SK-N-DZ (cell line): ENCODE data around the gene SSBP3.
"Not testable (repeated sequence)": the region's sequence is repeated elsewhere in the genome, so short reads cannot be mapped to it uniquely, and the experiment has no call there.

Experiments used
- DNase-seq: peaks from one replicate; pipeline ENCODE4 v3.0.0-alpha.2; 2015; ENCODE audit warnings: low spot score

Gene SSBP3

GRCh38 chr1:54352755-54353154 is 53.4 kb downstream of the SSBP3 start:
- DNase-seq = no peak

DNA sequence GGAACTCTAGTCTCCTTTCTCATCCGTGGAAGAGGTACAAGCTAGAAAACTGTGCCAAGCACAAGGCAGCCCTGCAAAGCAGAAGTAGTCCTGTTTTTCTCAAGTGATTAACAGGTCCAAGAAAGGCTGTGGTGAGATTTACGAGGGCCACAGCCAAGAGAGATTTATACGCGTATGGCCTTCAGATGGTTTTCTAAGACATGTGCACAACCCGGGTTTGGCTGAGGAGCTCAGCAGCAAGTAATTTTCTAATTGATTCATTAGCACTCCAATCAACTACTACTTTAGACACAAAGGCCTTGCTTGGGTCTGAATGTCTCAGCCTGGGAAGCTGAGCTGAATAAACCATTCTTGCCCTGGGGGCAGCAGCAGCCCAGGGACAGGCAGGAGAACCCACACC is 55.8 kb downstream of the SSBP3 start:
- DNase-seq = no peak

DNA sequence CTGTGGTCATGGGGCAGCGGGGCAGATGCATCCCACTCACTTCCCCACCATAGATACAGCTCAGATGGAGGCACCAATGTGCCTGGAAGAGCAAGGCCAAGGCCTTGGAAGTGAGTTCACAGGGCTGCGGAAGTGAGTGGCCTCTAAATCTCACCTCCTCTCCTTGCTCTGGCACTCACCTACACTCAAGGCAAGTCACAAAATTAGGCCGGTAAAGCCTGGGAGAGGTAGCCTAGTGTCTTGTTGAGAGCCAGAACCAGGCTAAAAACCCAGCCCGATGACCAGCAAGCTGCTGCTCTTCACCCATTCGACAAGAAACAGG is 57.5 kb downstream of the SSBP3 start:
- DNase-seq = no peak

DNA sequence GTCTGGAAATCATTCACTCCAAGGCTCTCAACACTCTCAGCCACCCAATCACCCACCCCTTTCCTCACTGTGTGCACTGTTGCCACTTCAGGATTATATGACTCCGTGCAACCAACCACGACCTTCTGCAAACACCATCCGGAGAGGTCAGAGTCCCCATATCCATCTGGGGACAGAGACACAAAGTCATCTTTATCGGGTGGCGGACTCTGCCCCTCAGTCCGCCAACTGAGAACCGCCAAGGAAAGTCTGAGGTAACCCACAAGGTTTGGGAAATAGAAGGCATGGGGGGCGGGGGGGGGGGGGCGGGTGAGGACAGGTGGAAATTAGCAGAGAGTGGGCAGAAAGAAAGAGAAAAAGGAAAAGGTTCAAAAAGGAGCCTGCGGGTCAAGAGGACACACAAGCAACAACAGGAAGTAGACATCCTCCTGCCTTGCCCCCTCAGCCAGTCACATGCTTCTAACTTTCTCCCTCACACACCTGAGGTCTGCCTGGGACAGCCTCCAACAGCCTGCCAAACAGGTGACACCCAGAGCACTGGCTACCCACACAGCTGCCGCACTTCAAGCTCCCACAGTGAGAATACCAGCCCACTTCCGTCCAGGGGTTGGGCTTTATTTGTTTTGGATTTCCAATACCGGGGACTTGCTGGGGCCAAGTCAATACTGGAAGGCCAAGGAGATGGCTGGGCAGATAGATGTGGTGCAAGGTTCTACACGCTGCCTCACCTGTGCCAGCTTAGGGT is 58.1 kb downstream of the SSBP3 start:
- DNase-seq = no peak

GRCh38 chr1:54347261-54347954 is 58.8 kb downstream of the SSBP3 start:
- no peak for DNase-seq

GRCh38 chr1:54345548-54345947 is 60.6 kb downstream of the SSBP3 start:
- DNase-seq = not testable (repeated sequence)

GRCh38 chr1:54345116-54345515 is 61.1 kb downstream of the SSBP3 start:
- DNase-seq = no peak

- no peak for DNase-seq
Measured at GRCh38 chr1:54342742-54343687, 63.2 kb downstream of the SSBP3 start.

DNA sequence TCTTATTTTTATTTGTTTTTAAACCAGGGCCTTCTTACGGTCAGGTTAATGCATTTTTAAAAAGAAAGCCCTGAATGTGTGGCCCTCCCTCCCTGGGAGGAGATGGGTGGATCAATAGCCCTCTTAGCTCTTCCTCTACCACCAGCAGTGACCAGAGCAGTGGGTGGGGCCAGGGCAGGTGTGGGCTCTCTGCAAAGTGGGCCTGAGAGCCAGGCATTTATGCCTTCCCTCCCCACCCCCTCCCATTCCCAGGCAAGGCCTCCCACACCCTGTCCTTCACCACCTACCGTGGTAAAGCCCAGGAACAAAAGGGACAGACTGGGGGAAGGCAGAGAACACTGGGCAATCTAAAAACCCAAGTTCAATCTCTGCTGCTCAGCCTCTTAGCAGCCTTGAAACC is 63.9 kb downstream of the SSBP3 start:
- no peak for DNase-seq

GRCh38 chr1:54341763-54342162 is 64.4 kb downstream of the SSBP3 start:
- no peak for DNase-seq

DNA sequence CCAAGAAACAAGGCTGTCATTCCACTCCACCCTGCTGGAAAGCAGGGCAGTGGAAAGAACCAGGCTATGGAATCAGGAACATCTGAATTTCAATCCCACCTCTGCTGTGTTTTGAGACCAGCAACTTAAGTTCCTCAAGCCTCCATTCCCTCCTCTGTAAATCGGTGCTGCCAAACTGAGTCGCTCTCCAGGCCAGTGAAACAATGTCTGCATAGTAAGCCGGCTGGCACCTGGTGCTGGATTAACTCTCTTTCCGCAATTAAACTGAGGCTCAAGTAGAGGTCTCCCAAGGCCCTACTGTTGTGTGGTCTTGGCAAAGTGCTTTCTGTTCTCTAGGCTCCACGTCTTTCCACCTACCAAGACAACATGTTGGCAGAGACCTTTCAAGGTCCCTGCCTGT is 65.3 kb downstream of the SSBP3 start:
- no peak for DNase-seq

DNA sequence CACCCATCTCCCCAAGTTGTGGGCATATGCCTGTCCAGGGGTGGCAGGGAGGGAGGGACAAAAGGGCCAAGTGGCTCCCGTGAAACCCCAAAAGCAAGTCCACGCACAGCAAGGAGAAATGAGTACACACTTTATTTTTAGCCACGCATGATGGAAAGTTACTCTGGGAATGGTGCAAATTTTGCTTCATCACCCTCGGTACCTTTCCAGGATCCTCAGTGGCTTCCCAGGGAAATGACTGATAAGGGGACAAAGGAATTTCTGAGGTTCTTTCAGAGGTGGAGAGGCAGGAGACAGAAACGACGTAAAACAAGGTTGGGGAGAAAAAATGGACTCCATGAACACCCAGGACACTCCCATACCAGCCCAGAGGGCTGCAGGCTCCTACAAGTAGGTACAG is 65.8 kb downstream of the SSBP3 start:
- DNase-seq = no peak

DNA sequence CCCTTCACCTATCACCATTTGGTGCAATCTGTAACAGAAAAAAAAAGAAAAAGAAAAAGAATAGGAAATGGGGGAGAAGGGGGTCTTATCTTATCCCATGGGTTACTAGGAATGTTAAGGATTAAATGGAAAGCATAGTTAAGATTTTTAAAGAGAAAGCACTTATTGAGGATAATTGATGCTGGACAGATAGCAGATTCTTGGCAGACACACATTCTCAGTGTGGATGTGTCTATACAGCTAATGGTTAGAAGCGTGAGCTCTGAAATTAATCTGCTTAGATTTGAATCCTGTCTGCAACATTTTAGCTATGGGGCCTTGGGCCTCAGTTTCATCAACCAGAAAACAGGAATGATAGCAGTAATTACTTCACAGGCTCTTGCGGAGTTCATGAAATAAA is 67.1 kb downstream of the SSBP3 start:
- DNase-seq = no peak

GRCh38 chr1:54338464-54338863 is 67.7 kb downstream of the SSBP3 start:
- no peak for DNase-seq

DNA sequence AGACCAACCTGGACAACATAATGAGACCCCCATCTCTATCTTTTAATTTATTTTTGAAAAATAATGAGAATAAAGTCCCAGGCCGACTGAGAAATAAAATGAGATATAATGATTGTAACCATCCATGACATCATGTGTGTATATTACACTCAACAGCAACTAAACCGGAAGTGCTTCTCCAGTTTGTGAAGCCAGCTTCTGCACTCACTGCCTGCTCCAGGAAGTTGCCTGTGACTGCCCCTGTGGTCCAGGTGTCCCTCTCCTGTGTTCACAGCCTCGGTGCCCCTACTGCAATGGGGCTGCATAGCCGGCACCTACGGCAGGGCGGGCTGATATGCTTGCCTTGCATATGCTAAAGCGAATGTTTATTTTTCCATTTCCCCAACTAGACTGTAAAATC is 68.3 kb downstream of the SSBP3 start:
- no peak for DNase-seq

GRCh38 chr1:54337034-54337433 is 69.2 kb downstream of the SSBP3 start:
- no peak for DNase-seq

- DNase-seq = no peak
Measured at GRCh38 chr1:54336116-54336515, 70.1 kb downstream of the SSBP3 start.

- no peak for DNase-seq
Measured at GRCh38 chr1:54335755-54336108, 70.5 kb downstream of the SSBP3 start.

- DNase-seq = no peak
Measured at GRCh38 chr1:54335011-54335754, 71.0 kb downstream of the SSBP3 start.

DNA sequence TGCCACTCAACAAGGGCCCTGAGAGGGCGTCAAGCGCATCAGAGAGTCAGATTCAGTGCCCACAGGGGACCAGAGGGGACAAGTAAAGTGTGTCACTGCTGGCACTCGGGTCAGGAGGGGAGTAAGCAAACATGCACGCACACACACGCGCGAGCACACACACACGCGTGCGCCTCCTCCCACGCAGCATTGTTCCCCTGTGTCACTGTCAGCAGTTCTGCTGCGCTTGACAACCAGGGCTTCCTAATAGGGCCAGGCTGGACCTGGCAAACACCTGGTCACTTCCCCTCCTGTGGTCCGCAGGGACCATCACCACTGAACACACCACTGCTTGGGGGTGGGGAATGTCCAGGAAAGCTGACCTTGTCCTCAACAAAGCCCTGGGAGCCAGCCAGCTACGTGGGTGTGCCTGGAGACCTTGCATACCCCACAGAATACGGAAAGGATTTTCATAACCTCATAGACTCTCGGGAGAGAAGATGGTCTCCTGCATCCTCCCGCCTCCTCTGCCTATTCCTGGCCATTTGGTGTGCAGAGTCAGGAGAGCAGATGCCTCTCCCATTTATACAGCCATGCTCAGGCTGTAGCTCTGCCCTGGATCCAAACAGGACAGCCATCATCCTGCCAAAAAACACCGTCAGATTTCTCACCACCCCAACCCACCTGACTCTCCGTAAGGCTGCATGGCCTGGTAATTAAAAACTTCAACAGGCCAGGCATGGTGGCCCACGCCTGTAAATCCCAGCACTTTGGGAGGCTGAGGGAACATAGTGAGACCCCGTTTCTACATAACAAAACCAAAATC is 73.2 kb downstream of the SSBP3 start:
- DNase-seq = no peak
